HG03135 (cell line): ENCODE measurements around the gene MAP7D2.

ENCODE experiments used
- ATAC-seq: cut with Tn5 transposase; IDR thresholded peaks from one replicate; pipeline ENCODE4 v1.9.1; 2021; ENCODE audit warnings: mild to moderate bottlenecking, moderate library complexity; ENCODE audit not compliant: unreplicated experiment

The MAP7D2 gene

DNA sequence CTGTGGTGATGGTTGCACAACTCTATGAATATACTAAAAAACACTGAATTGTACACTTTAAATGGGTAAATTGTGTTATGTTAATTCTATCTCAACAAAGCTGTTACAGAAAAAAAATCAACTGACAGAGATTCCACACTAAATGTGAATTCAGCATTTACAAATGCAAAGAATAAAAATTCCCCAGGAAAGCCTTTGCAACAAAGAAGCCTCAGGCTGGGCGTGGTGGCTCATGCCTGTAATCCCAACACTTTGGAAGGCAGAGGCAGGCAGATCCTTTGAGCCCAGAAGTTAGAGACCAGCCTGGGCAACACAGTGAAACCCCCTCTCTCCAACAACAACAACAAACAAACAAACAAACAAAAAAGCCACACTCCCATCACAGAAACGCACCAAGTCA is 134.8 kb downstream of the MAP7D2 start:
- no peak for ATAC-seq

DNA sequence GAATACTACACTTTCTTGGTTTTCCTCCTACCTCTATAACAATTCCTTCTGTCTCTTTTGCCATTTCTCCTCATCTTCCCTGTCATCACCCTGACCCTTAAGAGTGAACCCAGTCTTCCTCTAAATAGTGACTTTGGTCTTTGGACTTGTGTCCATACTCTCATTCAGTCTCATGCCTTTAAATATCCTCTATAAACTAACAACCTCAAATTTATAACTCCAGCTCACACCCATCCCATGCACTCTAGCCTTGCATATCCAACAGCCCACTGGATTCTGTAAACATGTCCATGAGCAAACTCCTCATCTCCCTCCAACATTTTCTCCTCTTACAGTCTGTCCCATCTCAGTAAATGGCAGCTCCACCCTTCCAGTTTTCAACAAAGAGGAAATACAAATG is 140.9 kb downstream of the MAP7D2 start:
- no peak for ATAC-seq

DNA sequence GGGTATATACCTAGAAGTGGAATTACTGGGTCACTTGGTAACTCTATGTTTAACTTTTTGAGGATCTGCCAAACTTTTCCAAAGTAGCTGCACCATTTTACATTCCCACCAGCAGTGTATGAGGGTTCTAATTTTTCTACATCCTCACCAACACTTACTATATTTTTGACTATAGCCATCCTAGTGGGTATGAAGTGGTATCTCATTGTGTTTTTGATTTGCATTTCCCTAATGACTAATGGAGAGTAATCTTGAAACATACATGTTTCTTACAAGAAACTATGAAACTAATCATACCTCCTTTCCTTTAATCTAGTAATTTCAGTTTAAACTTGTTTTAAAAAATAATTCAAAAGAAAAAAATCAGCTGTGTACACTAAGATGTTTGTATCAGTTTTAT is 143.7 kb downstream of the MAP7D2 start:
- ATAC-seq: no peak

DNA sequence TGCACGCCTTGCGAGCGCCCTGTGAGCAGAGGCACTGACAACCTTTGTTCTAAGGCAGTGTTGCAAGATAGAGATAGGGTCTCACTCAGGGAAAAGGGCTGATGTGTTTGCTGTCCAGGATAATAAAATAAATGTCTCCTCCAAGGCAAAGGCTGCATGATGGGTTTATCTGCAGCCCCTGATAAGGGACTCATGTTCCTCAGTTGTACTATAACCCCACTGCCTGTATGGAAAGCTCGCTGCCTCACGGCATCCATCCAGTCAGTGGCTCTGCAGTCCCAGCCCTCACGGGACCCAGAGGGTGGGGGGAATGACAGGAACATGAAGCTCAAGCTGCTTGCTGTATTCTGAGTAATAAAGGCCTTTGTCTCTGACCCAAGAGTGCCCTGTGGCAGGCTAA is 148.4 kb downstream of the MAP7D2 start:
- ATAC-seq: no peak

DNA sequence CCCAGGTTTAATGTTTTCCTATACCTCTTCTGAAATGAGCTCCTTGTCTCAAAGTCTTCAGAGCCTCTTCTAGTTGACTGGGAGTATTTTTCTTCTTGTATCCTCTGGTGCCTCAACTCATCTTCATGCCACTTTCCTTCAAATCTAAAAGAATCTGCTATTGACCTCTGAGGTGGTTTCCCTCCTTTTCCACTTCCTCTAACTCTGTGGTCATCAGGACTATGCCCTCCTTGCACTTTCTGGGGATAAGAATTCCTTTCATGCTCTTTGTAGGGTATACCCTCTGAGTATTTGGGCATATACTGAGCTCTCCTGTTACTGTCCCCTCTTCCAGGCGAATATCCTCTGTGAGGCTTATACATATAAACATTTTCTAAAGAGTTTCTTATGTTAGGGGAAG is 150.7 kb downstream of the MAP7D2 start:
- no peak for ATAC-seq

DNA sequence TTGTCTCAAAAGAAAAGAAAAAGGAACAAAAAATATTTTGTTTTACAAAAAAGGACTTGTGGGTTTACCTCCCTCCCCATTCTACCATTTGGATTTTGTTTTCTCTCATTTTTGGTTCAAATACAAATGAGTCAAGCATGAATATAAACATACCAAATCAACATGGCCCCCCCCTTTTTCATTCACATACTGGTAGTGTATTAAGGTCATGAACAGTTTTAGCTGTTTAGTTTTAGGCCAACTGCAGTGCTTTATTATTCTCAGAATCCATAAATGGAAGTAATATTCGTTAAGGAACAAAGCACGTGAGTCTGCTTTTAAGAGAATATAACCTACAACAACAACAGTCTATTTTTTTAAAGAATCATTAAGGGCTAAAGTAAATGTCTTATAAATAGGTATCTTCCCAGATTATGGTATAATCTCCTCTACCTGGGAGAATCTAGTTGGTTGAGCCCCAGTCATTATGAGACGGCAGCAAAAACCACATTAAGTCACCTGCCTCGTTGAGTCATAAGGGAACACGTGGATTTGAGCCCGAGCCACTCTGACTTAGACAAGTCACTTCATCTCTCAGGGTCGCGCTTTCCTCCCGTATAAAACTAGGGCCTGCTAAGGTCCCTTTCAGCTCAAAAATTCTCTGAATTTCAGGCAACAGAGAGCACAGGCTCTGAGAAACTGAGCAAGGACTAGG is 152.5 kb downstream of the MAP7D2 start:
- no peak for ATAC-seq

DNA sequence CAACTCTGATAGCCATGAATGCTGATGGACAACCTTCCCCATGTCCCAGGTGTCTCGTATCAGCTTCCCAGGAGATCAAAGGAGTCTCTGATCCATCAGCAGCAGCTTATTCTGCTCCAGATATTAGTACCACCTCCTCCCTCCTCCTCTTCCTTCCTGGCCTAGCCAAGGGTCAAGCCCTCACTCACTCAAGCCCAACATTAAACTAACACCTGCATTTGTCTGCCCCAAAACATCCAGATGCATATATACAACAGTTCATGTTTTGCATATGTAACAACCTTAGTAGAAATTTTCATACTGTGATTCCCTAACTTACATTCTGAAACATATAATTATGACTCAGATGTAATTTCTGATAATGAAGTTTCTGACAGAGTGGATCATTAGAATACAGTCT is 155.8 kb downstream of the MAP7D2 start:
- ATAC-seq: no peak

DNA sequence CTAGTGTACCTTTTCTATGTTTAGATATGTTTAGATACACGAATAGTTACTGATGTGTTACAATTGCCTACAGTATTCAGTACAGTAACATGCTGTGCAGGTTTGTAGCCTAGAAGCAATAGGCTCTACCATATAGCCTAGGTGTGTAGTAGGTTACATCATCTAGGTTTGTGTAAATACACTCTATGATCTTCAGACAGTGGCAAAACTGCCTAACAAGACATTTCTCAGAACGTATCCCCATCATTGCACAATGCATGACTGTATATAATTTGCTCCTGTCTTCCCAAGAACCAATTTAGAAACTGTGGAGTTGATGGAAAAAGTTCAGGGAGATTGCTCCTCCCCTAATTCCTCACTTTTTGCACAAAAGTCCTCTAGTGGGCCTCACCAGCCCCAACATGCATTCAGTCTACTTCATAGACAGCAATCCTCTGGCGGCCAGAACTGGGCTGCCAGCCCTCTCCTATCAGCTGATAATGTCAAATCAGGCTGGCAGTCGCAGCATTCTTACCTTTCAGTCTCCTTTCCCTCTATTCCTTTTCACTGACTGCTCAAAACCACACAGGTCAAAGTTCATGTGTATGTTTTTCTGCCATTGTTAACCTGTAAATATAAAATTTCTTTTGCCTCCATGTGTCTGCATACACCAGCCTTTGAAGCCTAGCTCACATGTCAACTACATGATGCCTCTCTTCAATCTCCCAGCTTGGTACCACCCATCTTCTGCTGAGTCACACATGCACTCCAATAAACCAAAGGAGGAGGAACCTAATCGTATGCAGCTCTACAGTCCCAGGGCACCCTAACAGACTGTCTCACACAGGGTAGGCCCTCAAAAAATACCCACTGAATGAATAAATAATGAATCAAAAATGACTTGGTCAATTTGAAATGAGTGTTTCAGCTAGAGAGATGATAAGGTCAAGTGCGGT is 157.9 kb downstream of the MAP7D2 start:
- ATAC-seq: no peak

DNA sequence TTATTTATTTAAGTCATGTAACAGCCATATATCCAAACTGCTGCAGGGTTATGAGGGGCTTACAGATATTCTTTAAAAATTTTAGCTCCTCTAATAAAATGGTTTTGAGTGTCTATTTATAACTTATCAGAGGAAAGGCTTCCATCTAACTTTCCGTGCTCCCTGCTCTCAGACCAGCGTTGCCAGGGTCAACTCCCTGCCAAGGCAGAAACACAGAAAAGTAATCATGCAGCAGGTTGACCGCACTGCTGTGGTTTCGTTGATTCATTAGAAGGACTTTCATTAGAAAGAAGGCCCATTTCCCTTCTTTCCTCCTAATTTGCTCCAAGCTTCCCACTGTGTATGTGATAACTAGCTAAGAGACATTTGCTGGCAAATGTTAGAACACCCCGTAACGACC is 159.8 kb downstream of the MAP7D2 start:
- no peak for ATAC-seq
